GM18519 (cell line): Measurements from ENCODE around the gene GNAO1.

ENCODE experiments used
- ATAC-seq: cut with Tn5 transposase; IDR thresholded peaks from one replicate; pipeline ENCODE4 v1.9.1; 2021; ENCODE audit warnings: mild to moderate bottlenecking, moderate library complexity; ENCODE audit not compliant: unreplicated experiment, low FRiP score

The GNAO1 gene

GRCh38 chr16:56197192-56197992 lies 6.1 kb downstream of the GNAO1 start:
- ATAC-seq: no peak

GRCh38 chr16:56198006-56198754 lies 6.9 kb downstream of the GNAO1 start:
- ATAC-seq: no peak

DNA sequence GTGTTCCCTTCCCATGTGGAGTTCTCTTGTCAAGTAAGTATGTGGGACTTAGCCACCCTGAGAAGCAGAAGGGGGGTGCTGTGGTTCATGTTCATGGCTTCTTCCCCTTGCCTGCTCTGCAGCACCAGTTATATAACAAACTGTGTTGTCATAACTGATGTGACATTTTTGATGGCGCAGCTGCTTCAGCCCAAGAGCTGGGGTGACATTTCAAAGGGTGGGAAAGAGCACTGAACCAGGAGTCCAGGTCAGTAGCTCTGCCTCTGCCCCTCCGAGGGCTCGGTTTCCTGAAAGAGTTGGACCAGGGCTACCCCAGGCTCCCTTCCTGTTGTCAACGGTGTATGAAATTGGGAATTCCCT lies 7.4 kb downstream of the GNAO1 start:
- no peak for ATAC-seq

DNA sequence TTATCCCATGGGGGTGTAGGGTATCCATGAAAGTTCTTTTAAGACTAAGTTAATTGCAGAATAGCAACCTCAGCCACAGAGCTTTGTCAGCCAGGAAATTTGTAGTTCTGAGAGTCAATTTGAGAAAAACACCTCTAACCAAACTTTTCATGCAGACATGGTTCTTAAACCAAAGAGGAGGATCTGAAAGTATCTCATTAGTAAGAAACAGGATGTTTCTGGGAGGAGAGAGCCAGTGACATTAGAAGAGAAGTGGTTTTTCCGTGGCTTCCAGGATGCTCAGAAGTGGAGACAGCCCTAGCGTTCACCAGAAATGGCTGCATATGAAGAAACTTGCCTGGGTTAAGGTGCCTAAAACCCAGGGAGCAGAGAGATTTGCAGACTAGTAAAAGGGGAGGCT lies 7.9 kb downstream of the GNAO1 start:
- peak; percentile 50 for ATAC-seq

DNA sequence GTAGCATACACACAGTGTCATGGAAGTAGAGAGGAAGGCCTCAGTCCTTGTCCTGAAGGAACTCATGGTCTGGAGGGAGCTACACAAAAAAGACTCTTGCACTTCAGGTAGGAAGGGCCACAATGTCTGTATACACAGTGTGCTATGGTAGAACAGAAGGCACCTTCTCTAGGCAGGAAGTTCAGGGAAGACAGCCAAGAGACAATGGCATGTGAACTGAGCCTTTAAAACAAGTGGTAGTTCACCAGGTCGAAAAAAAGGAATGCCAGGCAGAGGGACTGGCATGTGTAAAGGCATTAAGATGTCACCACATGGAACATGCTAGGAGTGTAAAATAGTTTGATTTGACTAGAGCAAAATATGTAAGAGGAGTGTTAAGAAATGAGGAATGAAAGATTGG lies 9.7 kb downstream of the GNAO1 start:
- ATAC-seq: no peak

DNA sequence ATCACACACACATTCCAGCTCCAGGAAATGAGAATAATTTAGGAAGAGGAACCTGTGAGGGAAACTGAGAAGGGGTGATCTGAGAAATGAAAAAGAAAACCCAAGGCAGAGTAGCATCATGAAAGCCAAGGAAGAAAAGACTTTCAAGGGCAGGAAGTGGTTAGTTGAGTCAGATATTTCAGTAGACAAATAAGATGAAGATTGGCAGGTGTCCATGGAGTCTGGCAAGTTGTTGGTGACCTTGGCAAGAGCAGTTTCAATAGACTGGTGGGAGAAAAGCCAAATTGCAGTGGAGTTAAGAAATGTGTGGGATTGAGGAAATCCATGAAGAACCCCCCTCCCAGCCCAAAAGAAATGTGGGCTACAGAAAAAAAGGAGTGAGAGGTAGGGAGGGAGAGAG lies 10.7 kb downstream of the GNAO1 start:
- no peak for ATAC-seq

GRCh38 chr16:56203052-56203451 lies 11.8 kb downstream of the GNAO1 start:
- ATAC-seq: peak; percentile 57

DNA sequence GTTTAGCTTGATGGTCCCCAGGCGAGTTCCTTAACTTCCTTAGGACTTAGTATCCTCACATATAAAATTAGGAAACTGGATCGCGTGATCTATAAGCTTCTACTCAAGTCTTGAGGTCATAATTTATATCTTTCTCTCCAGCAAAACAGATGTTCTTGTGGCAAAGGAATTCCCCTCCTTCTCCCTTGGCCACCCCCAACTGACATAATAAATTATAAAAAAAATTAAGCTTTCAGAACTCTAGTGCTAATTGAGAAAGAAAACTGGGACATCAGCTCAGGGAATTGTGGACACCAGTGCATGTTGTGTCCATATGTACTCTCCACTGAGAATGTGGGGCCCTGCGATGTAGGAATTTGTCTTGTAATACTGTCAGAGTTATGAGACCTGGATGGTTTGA lies 13.5 kb downstream of the GNAO1 start:
- ATAC-seq: no peak

GRCh38 chr16:56206951-56207350 lies 15.7 kb downstream of the GNAO1 start:
- no peak for ATAC-seq

DNA sequence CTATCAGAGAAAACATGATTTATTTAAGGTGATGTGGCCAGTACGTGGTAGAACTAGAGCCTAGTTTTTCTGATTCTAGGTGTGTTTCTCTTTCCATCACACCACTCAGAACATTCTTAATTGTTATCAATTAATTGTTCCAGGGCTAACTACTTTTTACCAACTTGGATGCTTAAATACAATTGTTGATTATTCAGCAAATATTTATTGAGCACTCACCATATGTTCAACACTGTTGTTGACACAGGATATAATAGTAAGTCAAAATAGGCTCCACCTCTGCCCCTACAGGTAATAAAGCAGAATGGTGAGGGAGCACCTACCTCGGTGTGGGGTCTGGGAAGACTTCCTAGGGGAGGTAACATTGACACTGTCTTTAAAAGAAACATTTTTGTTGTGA lies 16.1 kb downstream of the GNAO1 start:
- no peak for ATAC-seq

GRCh38 chr16:56211435-56211981 lies 20.2 kb downstream of the GNAO1 start:
- no peak for ATAC-seq

DNA sequence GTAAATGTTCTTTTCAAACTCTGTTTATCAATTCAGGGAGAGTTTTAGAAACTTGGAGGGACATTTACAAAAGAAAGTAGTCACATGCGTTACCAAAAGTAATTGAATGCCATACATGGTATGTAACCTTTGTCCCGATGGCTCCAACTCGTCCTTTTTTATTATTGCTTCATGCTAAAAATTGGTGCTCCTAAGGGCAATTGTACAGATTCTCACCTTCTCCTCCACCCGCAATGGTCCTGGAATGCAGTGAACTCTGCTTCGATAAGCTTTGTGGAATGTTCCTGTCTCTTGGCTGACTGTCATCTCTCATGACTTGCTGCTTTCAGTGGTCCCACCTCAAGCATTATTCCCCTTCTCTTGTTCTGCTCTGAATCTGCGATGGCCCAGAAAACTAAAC lies 20.9 kb downstream of the GNAO1 start:
- no peak for ATAC-seq

GRCh38 chr16:56221995-56222394 lies 30.7 kb downstream of the GNAO1 start:
- ATAC-seq: no peak

GRCh38 chr16:56222474-56222997 lies 31.2 kb downstream of the GNAO1 start:
- ATAC-seq: no peak

- ATAC-seq: no peak
Observed at GRCh38 chr16:56225017-56225742, 33.9 kb downstream of the GNAO1 start.

DNA sequence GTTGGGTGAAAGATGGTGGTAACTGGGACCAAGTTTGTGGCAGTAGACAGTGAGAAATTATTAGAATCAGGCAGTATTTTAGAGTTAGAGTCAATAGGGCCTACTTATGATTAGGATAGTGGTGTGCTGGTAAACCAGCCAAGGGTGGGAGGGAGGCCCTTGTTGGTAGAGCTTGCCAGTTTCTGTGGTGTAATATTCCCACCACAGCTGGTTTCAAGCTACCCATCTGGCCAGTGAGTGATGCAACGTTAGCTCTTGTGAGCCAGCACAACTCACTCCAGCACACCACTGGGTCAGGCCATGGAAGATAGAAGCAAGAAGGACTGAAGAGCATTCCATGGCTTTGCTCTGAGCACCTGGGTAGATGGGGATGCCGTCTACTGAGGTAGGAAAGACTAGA lies 34.9 kb downstream of the GNAO1 start:
- ATAC-seq: no peak

GRCh38 chr16:56226845-56227525 lies 35.7 kb downstream of the GNAO1 start:
- ATAC-seq: no peak

DNA sequence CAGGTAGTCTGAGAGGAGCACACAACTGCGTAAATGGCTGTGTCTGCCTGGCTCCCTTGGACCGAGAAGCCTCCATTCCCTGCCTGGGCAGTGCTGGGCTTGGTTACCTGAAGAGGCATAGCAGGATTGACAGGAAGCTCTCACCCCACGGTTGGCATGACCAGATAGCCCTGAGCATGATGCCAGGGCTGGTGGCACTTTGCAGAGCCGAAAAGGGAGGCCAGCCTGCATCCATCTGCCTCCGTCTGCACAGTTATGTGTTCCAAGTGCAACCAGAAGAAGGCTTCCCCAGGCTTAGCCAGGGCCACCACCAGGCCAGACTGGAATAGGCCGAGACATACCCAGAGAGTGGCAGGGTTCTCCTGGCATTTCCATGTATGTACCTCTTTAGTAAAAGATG lies 36.6 kb downstream of the GNAO1 start:
- no peak for ATAC-seq

DNA sequence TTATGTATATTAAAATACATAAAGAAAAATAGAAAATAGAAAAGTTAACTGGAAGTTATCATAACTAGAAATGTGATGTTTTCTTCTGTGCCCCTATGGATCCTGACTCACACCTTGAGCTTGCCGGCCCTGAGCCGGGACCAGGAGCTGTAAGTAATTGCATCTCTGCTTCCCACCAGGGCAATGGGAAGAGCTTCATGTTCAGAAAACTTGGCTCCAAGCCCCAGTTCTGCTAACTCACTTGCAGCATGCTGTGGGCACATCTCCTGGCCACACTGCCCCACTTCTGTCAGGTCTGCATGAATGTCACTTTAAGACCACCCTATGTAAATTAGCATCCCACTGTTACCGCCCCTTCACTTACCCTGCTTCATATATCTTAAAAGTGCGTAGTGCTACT lies 37.2 kb downstream of the GNAO1 start:
- ATAC-seq: no peak

GRCh38 chr16:56233795-56234566 lies 42.7 kb downstream of the GNAO1 start:
- ATAC-seq: no peak
